HFF-Myc (cell line): ENCODE data around the gene TMEM81.

Source experiments
- DNase-seq: peaks from one replicate; pipeline ENCODE4 v3.0.0-alpha.2; 2011; ENCODE audit warnings: low read depth; ENCODE audit errors: extremely low read depth
- H3K4me3 ChIP-seq: replicated peaks from 2 replicates; pipeline ENCODE4 v1.5.1; 2011; ENCODE audit warnings: low read depth, mild to moderate bottlenecking, control low read depth, low read length
- TF ChIP-seq, protein P1 (sequence below): IDR thresholded peaks from 2 replicates; pipeline ENCODE4 v1.5.1; 2012; ENCODE audit warnings: mild to moderate bottlenecking, low read depth, low read length, control low read depth; ENCODE audit errors: missing control alignments

The TMEM81 gene

DNA sequence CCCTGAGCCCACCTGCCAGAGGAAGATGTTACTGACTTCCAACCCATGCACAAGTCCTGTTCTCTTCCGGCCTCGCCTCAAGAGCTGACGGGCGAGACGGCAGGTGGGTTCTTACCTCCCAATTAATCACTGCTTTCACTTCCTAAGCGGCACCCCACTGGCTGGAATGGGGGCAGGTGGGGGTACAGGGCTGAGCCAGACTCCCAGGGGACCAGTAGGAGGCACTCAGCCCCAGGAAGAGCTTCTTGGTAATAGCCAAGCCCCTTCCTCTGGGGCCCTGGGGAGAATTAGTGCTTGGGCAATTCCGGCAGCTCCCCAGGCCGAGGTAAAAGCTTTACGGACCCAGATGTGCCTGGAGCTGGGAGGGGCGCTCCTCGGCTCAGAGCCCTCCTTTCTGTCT, 31.6 kb downstream of the TMEM81 start:
- H3K4me3 ChIP-seq: no peak overlapping the region
- no peak for DNase-seq
- TF ChIP-seq, protein P1, sequence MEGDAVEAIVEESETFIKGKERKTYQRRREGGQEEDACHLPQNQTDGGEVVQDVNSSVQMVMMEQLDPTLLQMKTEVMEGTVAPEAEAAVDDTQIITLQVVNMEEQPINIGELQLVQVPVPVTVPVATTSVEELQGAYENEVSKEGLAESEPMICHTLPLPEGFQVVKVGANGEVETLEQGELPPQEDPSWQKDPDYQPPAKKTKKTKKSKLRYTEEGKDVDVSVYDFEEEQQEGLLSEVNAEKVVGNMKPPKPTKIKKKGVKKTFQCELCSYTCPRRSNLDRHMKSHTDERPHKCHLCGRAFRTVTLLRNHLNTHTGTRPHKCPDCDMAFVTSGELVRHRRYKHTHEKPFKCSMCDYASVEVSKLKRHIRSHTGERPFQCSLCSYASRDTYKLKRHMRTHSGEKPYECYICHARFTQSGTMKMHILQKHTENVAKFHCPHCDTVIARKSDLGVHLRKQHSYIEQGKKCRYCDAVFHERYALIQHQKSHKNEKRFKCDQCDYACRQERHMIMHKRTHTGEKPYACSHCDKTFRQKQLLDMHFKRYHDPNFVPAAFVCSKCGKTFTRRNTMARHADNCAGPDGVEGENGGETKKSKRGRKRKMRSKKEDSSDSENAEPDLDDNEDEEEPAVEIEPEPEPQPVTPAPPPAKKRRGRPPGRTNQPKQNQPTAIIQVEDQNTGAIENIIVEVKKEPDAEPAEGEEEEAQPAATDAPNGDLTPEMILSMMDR: no peak

DNA sequence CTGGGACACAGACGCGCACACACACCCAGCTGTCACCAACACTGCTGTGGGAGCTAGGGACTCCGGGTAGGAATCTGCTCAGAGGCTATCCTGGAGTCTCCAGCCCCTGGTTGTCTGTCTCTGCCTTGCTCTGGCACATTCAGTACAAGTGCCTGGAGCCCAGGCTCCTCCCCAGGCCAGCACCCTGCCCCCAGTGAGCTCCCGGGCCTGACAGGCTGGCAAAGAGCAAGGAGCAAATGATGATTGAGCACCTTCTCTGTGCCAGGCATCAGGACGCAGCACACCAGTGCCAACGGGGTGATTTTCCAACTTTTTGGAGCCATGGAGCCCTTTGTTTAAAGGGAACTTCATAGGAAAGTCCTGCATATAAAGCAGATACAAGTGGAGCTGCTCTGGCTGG, 34.8 kb downstream of the TMEM81 start:
- H3K4me3 ChIP-seq: no peak overlapping the region
- TF ChIP-seq, protein P1: no peak
- DNase-seq: no peak

DNA sequence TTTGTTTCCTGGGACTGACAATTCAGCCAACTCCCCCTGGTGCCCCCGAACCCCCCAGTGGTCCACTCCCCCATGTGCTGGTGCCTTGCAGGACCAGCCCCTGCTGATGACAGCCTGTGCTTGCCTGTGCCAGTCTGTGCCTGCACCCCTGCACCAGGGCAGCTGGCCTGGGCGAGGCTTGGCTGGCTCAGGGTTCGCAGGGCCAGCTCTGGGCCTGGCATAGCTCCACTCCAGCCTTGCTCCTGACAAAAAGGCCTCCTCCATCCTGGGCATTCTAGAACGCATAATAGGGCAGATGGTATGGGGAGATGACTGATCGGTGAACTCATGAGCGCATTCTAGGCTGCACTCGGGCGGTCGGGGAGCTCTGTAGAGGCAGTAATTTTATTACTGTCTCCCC, 35.9 kb downstream of the TMEM81 start:
- DNase-seq: no peak
- TF ChIP-seq, protein P1: no peak
- H3K4me3 ChIP-seq: no peak overlapping the region

DNA sequence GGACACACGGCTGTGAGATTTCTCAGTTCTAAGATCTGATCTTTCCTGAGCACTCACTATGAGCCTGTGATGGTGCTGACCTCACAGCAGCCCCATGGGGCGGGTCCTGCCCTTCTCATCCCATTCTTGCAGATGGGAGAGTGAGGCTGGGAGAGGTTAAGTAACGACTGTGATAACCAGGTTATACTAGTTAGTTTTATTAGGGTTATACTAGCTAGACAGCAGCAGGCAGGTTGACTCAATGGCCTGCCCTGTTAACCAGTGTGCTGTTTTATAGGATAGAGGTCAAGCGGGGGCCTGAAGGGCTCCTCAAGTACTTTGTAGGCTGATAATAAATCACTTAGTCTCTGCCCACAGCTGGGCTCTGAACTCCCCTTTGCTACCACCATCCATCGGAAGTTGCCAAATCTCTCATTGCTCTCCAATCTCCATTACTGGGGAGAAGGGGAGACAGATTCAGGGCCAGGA, 36.5 kb downstream of the TMEM81 start:
- H3K4me3 ChIP-seq: no peak overlapping the region
- TF ChIP-seq, protein P1: no peak
- no peak for DNase-seq

DNA sequence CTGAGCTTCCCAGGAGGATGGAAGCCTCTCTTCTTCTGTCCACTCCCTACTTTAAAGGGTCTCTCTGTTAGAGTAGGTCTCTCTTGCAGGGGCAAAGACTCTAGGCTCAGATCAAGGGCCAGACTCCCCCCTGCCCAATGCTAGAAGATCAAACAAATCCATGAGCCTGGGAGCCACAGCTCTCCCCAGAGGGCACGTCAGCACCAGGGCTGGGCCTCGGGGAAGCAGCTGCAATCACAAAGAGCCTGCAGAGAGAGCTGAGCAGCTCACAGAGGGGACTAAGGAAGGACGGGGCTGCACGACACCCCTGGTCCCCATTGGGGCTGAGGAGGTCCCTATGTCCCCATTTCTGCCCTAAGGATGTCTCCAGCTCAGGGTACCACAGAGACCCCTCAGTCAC, 37.4 kb downstream of the TMEM81 start:
- no peak for DNase-seq
- H3K4me3 ChIP-seq: no peak overlapping the region
- TF ChIP-seq, protein P1: no peak

DNA sequence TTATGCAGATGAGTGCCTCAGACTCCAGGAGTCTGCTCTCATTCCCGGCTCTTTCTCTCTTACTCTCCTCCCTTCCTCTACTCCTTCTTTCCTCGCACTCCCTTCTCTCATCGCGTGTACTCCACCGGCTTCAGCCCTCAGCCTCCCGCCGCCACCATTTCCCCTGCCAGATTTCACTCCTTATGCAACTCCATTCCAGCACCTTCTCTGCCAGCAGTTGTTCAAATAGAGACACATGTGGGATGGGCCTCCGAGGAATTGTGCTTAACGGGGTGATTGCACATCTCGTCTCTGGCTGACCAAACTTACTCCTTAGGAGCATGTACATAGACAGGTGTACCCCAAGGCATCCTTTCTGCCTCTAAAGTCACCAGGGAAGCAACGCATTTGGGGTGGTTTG, 39.1 kb downstream of the TMEM81 start:
- no peak overlapping the region for H3K4me3 ChIP-seq
- TF ChIP-seq, protein P1: no peak
- DNase-seq: no peak

DNA sequence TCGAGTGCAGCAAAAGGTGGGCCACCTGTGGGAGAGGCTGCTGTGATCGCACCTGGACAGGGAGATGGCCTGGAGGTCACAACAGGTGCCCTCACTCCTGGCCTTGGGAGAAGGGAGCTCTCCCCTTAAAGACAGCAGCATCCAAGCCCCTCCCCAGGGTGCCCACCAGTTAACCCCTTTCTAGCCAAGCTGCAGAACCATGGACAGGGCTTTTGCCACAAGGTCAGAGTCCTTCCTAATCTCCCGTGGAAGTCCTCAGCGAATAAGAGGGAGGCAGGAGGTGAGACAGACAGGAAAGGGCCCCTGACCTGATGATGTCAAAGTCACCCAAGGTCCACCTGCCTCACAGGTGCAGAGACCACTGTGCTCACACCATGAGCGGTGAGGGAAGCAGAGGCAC, 39.5 kb downstream of the TMEM81 start:
- TF ChIP-seq, protein P1: no peak
- no peak for DNase-seq

More for the DNA sequence above, 39.5 kb downstream of the TMEM81 start:
- H3K4me3 ChIP-seq: no peak overlapping the region
